Activated B cell treated with CpG ODN at 0.5 μM for 24 hours (primary cell): ENCODE results near the gene DSG3. TPM values are rescaled to one million over a fixed set of nuclear protein-coding genes. Genes with fewer than 3 reads are reported as not detected.
"Not testable (repeated sequence)": the region's sequence is repeated elsewhere in the genome, so short reads cannot be mapped to it uniquely, and the experiment has no call there.

ENCODE experiments used
- ATAC-seq: fragments of 200-7000 bp; cut with Tn5 transposase; one replicate; pipeline ENCODE4 v1.10.0; 2021; ENCODE audit warnings: low read depth, mild to moderate bottlenecking, moderate library complexity
- CTCF ChIA-PET: fragments of 350-600 bp; sonication (Branson Sonifier 250); formaldehyde crosslinking; loops from one replicate; lab custom pipeline; 2021; ENCODE audit warnings: antibody characterized with exemption; lab: Charles Lee
- POLR2A ChIA-PET: fragments of 350-600 bp; sonication (Branson Sonifier 250); formaldehyde crosslinking; loops from one replicate; lab custom pipeline; 2021; ENCODE audit warnings: antibody characterized with exemption; lab: Charles Lee
- DNase-seq: peaks from one replicate; pipeline ENCODE4 v3.0.0; 2022
- H3K27ac Mint-ChIP-seq: one replicate; pipeline ENCODE4 v1.8.0; 2020; ENCODE audit warnings: mixed read lengths
- H3K27me3 Mint-ChIP-seq: one replicate; pipeline ENCODE4 v1.8.0; 2021; ENCODE audit warnings: mixed read lengths
- H3K36me3 Mint-ChIP-seq: one replicate; pipeline ENCODE4 v1.8.0; 2021; ENCODE audit warnings: low read depth, mixed read lengths
- H3K4me1 Mint-ChIP-seq: one replicate; pipeline ENCODE4 v1.8.0; 2021; ENCODE audit warnings: mixed read lengths
- H3K4me3 Mint-ChIP-seq: one replicate; pipeline ENCODE4 v1.8.0; 2020; ENCODE audit warnings: mild to moderate bottlenecking, mixed read lengths
- H3K9me3 Mint-ChIP-seq: one replicate; pipeline ENCODE4 v1.8.0; 2020; ENCODE audit warnings: mixed read lengths
- intact Hi-C: fragments of 100-400 bp; cut with micrococcal nuclease; formaldehyde crosslinking; loops from one replicate; pipeline ENCODE4 v1.15.1; 2024
- total RNA-seq: library from RNA; stranded (reverse); gene quantifications from 2 replicates; pipeline ENCODE4 v1.2.3, GENCODE V29; 2022
- TF ChIP-seq, protein P1 (sequence below): fragments of 200-600 bp; IDR thresholded peaks from one replicate; pipeline ENCODE4 v1.8.0; 2022; ENCODE audit warnings: antibody characterized with exemption, mild to moderate bottlenecking

DSG3 gene
- total RNA-seq, 1 donor from 2014 or later = not detected

DNA sequence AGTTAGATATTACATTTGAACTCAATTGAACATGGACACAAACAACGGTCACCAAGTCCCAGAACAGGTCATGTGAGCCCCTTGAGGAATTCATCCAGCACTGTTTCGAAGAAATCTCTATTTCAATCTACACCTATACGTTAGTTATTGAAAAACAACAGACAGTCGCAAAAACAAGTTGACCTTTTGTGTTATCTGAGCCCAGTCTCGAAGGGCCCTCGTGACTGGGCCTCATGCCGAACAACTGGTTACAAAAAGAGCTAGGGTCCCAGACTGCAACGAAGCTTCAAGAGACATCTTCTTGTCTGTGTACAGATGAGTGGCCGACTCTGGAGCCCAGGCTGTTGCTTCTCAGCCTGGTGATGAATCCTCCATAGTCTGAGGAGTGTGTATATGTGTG lies 45.1 kb downstream of the DSG3 start:
- ChIA-PET POLR2A (no interaction called here), CTCF (no interaction called here)
- H3K9me3 Mint-ChIP-seq = no peaks in the 10 kb centered on the region
- intact Hi-C loops = no loop called here
- no peaks in the 10 kb centered on the region for H3K4me1 Mint-ChIP-seq
- H3K36me3 Mint-ChIP-seq = no peaks in the 10 kb centered on the region
- ATAC-seq = no peak
- no peak for DNase-seq
- H3K27me3 Mint-ChIP-seq = peaks cover 38% of the 10 kb centered on the region
- H3K4me3 Mint-ChIP-seq = no peak overlapping the region
- TF ChIP-seq, protein P1, sequence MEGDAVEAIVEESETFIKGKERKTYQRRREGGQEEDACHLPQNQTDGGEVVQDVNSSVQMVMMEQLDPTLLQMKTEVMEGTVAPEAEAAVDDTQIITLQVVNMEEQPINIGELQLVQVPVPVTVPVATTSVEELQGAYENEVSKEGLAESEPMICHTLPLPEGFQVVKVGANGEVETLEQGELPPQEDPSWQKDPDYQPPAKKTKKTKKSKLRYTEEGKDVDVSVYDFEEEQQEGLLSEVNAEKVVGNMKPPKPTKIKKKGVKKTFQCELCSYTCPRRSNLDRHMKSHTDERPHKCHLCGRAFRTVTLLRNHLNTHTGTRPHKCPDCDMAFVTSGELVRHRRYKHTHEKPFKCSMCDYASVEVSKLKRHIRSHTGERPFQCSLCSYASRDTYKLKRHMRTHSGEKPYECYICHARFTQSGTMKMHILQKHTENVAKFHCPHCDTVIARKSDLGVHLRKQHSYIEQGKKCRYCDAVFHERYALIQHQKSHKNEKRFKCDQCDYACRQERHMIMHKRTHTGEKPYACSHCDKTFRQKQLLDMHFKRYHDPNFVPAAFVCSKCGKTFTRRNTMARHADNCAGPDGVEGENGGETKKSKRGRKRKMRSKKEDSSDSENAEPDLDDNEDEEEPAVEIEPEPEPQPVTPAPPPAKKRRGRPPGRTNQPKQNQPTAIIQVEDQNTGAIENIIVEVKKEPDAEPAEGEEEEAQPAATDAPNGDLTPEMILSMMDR = no peak
- H3K27ac Mint-ChIP-seq = no peak overlapping the region

DNA sequence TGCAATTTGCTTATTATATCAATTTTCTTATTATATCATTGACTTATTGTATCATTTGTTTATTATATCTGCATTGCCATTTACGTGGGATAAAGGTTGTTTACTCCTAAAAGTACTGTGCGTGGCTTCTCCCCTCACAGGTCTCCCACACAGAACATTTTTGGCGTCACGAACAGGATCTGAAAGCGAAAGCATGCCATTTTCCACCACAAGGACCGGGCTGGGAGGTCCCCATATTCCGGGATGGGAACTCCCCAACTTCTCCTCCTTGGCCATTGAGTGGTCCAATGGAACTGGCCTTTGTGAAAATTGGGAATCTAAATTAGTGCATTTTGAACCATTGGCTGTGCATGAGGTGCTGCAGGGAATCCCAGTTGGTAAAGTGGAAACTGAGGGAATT lies 45.6 kb downstream of the DSG3 start:
- POLR2A ChIA-PET = no interaction called here

DNA sequence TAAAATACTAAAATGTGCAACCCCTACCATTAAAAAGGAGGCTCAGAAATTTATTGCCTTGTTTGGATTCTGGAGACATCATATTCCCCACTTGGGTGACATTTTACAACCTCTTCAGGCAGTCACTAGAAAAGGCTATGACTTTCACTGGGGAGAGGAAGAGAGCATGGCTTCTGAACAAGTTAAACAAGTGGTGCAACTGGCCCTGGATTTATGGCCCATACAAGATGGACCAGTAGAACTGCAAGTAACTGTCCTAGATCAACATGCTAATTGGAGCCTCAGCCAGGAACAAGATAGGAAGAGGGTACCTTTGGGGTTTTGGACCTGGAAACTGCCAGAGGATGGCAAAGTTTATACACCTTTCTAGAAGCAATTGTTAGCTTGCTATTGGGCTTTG lies 46.4 kb downstream of the DSG3 start:
- no peak for DNase-seq
- ATAC-seq = no peak
- Mint-ChIP-seq H3K4me3 (no peak overlapping the region), H3K27ac (no peak overlapping the region), H3K9me3 (no peaks in the 10 kb centered on the region), H3K4me1 (peaks cover 6% of the 10 kb centered on the region), H3K36me3 (no peaks in the 10 kb centered on the region), H3K27me3 (peaks cover 38% of the 10 kb centered on the region)
- TF ChIP-seq, protein P1 = no peak
- ChIA-PET CTCF (no interaction called here), POLR2A (no interaction called here)
- intact Hi-C loops = no loop called here

More for the DNA sequence above, 45.6 kb downstream of the DSG3 start:
- CTCF ChIA-PET = no interaction called here
- no peak overlapping the region for H3K27ac Mint-ChIP-seq
- no peaks in the 10 kb centered on the region for H3K36me3 Mint-ChIP-seq
- no peak for ATAC-seq
- TF ChIP-seq, protein P1 = no peak
- intact Hi-C loops = no loop called here
- no peaks in the 10 kb centered on the region for H3K9me3 Mint-ChIP-seq
- H3K4me3 Mint-ChIP-seq = no peak overlapping the region
- H3K27me3 Mint-ChIP-seq = peaks cover 35% of the 10 kb centered on the region
- no peak for DNase-seq
- no peaks in the 10 kb centered on the region for H3K4me1 Mint-ChIP-seq

DNA sequence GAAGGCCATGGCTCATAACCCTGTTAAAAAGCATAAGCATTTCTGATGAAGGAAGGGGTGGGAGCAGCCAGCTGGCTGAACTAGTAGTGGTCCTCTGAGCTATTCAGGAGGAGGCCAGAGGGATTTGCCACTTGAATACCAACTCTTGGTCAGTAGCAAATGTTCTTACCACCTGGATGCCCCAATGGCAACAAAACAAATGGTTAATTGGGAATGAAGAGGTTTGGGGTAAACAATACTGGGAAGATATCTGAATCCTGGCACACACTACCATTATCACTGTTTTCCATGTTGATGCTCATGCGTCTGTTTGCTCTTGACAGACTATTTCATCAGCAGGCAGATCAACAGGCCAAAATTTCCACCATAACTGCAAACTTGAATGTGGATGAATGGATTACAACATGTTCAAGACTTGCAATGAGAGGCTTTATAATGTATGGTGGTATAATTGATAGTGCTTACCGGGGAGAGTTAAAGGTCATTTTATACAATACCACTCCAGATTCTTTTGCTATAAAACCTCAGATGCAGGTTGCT lies 47.2 kb downstream of the DSG3 start:
- peaks cover 44% of the 10 kb centered on the region for H3K27me3 Mint-ChIP-seq
- H3K4me1 Mint-ChIP-seq, H3K9me3 Mint-ChIP-seq, DNase-seq, POLR2A ChIA-PET, intact Hi-C loops, H3K4me3 Mint-ChIP-seq, CTCF ChIA-PET, H3K27ac Mint-ChIP-seq, ATAC-seq, H3K36me3 Mint-ChIP-seq: not testable (repeated sequence)

DNA sequence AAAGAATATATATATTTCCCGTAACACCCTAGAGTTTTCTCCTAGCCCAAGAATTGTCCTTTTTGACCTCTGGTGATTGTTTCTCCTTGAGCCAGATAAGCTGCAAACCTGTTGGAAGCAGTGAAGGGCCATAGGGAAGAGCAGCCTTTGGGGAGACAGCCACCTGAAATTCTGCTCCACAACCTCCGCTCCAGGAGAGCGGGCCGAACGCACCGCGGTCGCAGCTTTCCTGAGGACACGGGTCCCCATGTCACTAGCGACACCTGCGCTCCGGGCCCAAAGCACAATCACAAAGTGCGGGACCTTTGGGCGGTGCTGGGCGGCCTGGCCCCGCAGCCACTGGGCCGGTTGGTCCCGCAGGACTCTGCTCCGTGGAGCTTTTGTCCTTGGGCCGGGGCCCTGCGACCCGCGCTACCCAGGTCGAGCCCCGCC lies 49.9 kb downstream of the DSG3 start:
- no peaks in the 10 kb centered on the region for H3K9me3 Mint-ChIP-seq
- no peak for DNase-seq
- TF ChIP-seq, protein P1 = no peak
- POLR2A ChIA-PET = no interaction called here
- no peak overlapping the region for H3K4me3 Mint-ChIP-seq
- no peak overlapping the region for H3K27ac Mint-ChIP-seq
- peaks cover 13% of the 10 kb centered on the region for H3K4me1 Mint-ChIP-seq
- no peaks in the 10 kb centered on the region for H3K36me3 Mint-ChIP-seq
- no peak for ATAC-seq
- peaks cover 50% of the 10 kb centered on the region for H3K27me3 Mint-ChIP-seq
- CTCF ChIA-PET = no interaction called here
- intact Hi-C loops = no loop called here
